SU-DHL-6 (cell line): ENCODE data around the gene SGCD.

Experiments
- H2AFZ ChIP-seq: fragments of 200-600 bp; sonication (generic); 2 replicates; pipeline ENCODE4 v1.6.1; 2014; ENCODE audit warnings: low read depth, mild to moderate bottlenecking, moderate library complexity, mixed read lengths, antibody characterized with exemption, low read length; ENCODE audit not compliant: severe bottlenecking
- H3F3A ChIP-seq: fragments of 200-600 bp; shearing (Covaris generic); 2 replicates; pipeline ENCODE4 v1.6.0; 2016; ENCODE audit warnings: antibody characterized with exemption, mild to moderate bottlenecking; ENCODE audit not compliant: insufficient read depth
- H3K27ac ChIP-seq: fragments of 200-600 bp; sonication (generic); 2 replicates; pipeline ENCODE4 v1.5.1; 2016; ENCODE audit warnings: low read depth, mild to moderate bottlenecking, low read length, moderate library complexity, mixed read lengths
- H3K27me3 ChIP-seq: fragments of 200-600 bp; sonication (generic), shearing (Covaris generic); 2 replicates; pipeline ENCODE4 v1.6.0; 2014; ENCODE audit warnings: mild to moderate bottlenecking, low read length
- H3K36me3 ChIP-seq: fragments of 200-600 bp; sonication (generic); 2 replicates; pipeline ENCODE4 v1.6.1; 2014; ENCODE audit warnings: mild to moderate bottlenecking, low read length, mixed read lengths
- H3K4me2 ChIP-seq: fragments of 300-600, 200-600 bp; shearing (Covaris generic), sonication (generic); 2 replicates; pipeline ENCODE4 v1.6.0; 2014; ENCODE audit warnings: low read length, low read depth, mild to moderate bottlenecking; ENCODE audit not compliant: poor library complexity, severe bottlenecking
- H3K4me3 ChIP-seq: fragments of 200-600 bp; sonication (generic); 2 replicates; pipeline ENCODE4 v1.5.1; 2014; ENCODE audit warnings: antibody characterized with exemption, low read length, mild to moderate bottlenecking, mixed read lengths; ENCODE audit not compliant: insufficient read depth, poor library complexity, severe bottlenecking
- H3K79me2 ChIP-seq: fragments of 200-600 bp; sonication (generic); 2 replicates; pipeline ENCODE4 v1.6.1; 2014; ENCODE audit warnings: mild to moderate bottlenecking, low read length, moderate library complexity; ENCODE audit not compliant: insufficient read depth
- H3K9ac ChIP-seq: fragments of 200-600 bp; sonication (generic); 2 replicates; pipeline ENCODE4 v1.7.0; 2014; ENCODE audit warnings: mild to moderate bottlenecking, low read length
- H3K9me2 ChIP-seq: fragments of 200-600 bp; sonication (generic); replicated peaks from 2 replicates; pipeline ENCODE4 v1.6.1; 2014; ENCODE audit warnings: low read length; ENCODE audit not compliant: insufficient read depth
- H3K9me3 ChIP-seq: fragments of 200-600 bp; sonication (generic); 2 replicates; pipeline ENCODE4 v1.6.1; 2014; ENCODE audit warnings: low read length, mixed read lengths; ENCODE audit not compliant: insufficient read depth
- H4K20me1 ChIP-seq: fragments of 200-600 bp; sonication (generic); 2 replicates; pipeline ENCODE4 v1.6.1; 2014; ENCODE audit warnings: low read depth, mild to moderate bottlenecking, antibody characterized with exemption, low read length, moderate library complexity, mixed read lengths
- CTCF ChIP-seq: fragments of 200-600 bp; sonication (generic); IDR thresholded peaks from one replicate; pipeline ENCODE4 v1.5.1; 2017; ENCODE audit warnings: antibody characterized with exemption, mild to moderate bottlenecking, low read length, moderate library complexity; ENCODE audit not compliant: insufficient read depth, poor library complexity, severe bottlenecking
- EZH2phosphoT487 ChIP-seq: fragments of 200-600 bp; sonication (generic), shearing (Covaris generic); conservative IDR thresholded peaks from 2 replicates; pipeline ENCODE4 v1.6.1; 2018; ENCODE audit warnings: mild to moderate bottlenecking, antibody characterized with exemption, low read length, moderate library complexity, mixed read lengths

The SGCD gene

GRCh38 chr5:156474251-156474650 is 147.3 kb downstream of the SGCD start:
- no peaks in the 10 kb centered on the region for H3F3A ChIP-seq
- H3K36me3 ChIP-seq, result no peaks in the 10 kb centered on the region
- H3K9me3 ChIP-seq, result no peaks in the 10 kb centered on the region
- TF ChIP-seq CTCF (no peak), EZH2phosphoT487 (no peak)
- no peak overlapping the region for H3K4me2 ChIP-seq
- no peaks in the 10 kb centered on the region for H3K9me2 ChIP-seq
- H4K20me1 ChIP-seq, result no peaks in the 10 kb centered on the region
- no peak overlapping the region for H2AFZ ChIP-seq
- H3K4me3 ChIP-seq, result no peak overlapping the region
- H3K27me3 ChIP-seq, result no peaks in the 10 kb centered on the region
- H3K79me2 ChIP-seq, result no peaks in the 10 kb centered on the region
- no peak overlapping the region for H3K9ac ChIP-seq
- no peak overlapping the region for H3K27ac ChIP-seq

GRCh38 chr5:156475182-156476157 is 148.5 kb downstream of the SGCD start:
- Histone ChIP-seq H3K79me2 (no peaks in the 10 kb centered on the region), H3K27ac (no peak overlapping the region), H3K9me2 (no peaks in the 10 kb centered on the region), H3K36me3 (no peaks in the 10 kb centered on the region), H3F3A (no peaks in the 10 kb centered on the region), H3K9me3 (no peaks in the 10 kb centered on the region), H3K4me3 (no peak overlapping the region), H4K20me1 (no peaks in the 10 kb centered on the region), H2AFZ (no peak overlapping the region), H3K4me2 (no peak overlapping the region), H3K27me3 (no peaks in the 10 kb centered on the region), H3K9ac (no peak overlapping the region)
- TF ChIP-seq CTCF, result no peak
- TF ChIP-seq EZH2phosphoT487, result no peak

DNA sequence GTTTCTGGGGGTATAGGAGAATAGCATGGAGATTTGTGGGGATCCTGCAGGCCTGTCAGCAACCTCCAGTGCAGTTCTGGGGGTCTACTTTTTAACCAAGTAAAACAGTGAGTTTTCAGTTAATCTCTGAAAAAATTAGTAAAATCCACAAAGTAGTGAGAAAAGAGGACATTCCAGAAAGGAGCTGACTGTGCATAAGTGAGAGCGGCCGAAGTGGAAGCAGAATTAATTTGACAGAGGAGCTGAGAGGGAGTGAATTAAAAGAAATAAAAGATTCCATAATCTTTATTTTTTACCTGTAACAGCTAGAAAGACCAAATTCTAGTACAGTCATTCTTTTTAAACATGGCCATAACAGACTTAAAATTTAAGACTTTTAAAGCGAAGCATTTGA is 149.2 kb downstream of the SGCD start:
- TF ChIP-seq CTCF (no peak), EZH2phosphoT487 (no peak)

More for the DNA sequence above, 149.2 kb downstream of the SGCD start:
- Histone ChIP-seq H3K9me3 (no peaks in the 10 kb centered on the region), H3K79me2 (no peaks in the 10 kb centered on the region), H2AFZ (no peak overlapping the region), H3K4me2 (no peak overlapping the region), H4K20me1 (no peaks in the 10 kb centered on the region), H3F3A (no peaks in the 10 kb centered on the region), H3K9ac (no peak overlapping the region), H3K4me3 (no peak overlapping the region), H3K27me3 (no peaks in the 10 kb centered on the region), H3K9me2 (no peaks in the 10 kb centered on the region), H3K27ac (no peak overlapping the region), H3K36me3 (no peaks in the 10 kb centered on the region)
